Right kidney (tissue), 1 donor: ENCODE data around the gene OTUD5.
A peak's percentile ranks its signal among the peaks of the same experiment; 100 is the strongest.

Source experiments
- DNase-seq: peaks from one replicate; pipeline ENCODE4 v3.0.0-alpha.2; 2016

Gene OTUD5

DNA sequence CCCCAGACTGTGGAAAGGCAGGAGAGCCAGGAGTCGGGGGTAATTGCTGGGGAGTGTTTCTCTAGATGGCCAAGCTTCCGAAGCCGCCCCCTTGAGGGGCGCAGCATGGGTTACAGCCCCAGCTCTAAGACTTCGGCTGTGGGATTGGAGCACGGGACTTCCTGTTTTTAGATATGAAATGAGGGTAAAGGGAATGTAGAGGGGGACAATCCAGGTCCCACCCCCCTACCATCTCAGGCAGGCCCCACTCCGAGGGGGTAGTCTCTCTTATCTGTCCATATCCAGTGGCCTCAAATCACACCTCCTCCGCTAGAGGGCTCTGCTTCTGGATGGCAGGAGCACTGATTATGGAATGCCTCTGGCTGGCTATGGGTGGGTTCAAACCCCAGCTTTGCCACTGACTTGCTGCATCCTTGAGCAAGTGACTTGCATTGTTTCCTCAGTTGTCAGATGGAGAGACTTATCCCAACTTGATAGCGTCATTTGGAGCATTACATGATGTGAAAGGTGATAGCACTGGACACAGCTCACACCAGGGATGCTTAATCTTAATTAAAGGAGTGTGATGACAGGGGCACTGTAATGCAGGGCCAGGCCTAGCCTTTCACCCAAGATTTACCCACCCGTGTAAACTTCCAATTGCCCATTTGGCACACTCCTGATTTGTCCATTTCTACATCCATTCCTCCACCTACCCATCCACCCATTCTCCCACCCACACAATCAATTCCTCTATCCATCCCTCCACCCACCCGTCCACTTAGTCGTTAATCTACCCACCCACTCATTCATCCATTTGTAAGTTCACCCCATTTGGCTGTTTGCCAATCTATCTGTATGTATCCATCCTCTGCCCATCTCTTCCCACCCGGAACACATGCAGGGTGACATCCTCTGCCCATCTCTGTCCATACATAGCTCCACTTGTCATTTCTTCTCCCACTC lies 15.1 kb upstream of the OTUD5 start:
- DNase-seq = peak; percentile 22

DNA sequence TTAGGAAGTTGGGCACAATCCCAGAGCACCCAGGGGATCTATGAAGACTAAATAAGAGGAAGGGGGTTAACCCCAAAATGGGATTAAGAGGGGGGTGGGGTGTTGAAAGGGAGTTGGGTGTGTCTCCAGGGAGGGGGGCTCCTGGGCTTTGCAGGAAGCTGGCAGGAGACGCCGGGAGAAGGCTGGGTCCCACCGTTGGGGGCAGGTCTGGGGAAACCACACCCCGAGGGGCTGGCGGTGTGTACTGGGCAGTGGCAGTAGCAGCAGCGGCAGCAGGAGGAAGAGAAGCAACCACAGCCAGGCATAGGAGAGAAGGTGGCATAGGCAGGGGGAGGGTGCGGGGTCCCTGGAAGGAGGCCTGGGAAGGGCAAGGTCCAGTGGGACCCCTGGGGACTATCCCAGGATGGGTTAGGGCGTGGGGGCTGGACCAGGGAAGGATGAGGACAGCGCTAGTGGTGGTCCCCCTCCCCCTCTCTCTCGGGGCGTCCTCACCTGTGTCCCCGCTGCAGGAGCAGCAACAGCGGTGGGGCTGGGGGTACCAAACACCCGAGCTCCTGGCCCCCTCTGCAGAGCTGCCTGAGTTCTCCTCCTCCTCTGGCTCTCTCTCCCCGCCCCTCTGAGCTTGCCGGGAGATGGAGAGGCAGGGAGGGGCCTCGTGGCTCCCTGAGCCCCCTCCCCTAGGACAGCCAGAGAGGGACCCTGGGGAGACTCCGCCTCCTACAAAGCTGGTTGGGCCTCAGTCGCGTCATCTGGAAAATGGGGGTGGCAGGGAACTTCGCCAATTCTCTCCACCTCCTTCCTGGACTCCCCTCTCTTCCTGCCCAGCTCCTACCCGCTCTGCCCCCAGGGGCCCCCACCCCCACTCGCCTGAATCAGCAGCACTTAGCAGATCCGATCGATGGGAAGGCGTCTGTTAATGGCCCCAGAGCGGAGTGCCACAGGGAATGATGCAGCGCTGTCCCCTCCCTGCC lies 14.1 kb upstream of the OTUD5 start, which contains the start of gene KCND1:
Gene KCND1, minus strand, starts transcription at position 596 of the 971 bp plus-strand sequence. CDS start 1,573 bp downstream, outside the sequence.
- DNase-seq = peak; percentile 19

DNA sequence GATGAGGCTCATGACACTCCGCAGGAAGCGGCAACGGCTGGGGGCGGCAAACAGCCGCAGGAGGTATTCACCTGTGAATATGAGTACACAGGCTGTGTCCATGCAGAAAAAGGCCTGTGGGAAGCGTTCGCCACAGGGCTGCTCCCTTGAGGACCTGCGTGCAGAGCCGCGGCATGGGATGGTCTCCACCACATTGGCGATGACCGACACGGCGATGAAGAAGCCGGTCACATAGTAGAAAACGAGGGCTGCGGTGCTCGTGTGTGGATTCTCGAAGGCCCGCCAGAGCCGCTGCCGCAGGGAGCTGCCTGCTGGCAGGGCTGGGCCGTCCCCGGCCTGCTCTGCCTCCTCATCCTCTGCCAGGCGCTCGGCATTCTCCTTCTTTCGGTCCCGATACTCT lies 12.1 kb upstream of the OTUD5 start:
- no peak for DNase-seq

DNA sequence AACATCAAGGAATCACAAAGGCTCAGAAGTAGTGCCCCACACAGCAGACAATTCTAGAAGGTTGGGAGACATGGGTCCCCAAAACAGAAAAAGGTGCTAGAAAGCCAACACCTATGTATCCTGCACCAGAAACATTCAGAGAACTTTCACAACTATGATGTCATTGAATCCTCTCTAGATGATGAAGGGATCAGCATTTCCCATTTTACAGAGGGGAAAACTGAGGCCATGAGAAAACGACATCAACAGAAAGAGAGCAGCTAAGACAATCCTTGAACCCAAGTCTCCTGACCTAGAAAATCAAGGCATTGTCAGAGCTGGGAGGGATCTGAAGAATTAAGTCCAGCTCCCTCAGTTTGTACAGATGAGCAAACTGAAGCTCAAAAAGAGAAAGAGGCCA lies 11.0 kb upstream of the OTUD5 start:
- no peak for DNase-seq

DNA sequence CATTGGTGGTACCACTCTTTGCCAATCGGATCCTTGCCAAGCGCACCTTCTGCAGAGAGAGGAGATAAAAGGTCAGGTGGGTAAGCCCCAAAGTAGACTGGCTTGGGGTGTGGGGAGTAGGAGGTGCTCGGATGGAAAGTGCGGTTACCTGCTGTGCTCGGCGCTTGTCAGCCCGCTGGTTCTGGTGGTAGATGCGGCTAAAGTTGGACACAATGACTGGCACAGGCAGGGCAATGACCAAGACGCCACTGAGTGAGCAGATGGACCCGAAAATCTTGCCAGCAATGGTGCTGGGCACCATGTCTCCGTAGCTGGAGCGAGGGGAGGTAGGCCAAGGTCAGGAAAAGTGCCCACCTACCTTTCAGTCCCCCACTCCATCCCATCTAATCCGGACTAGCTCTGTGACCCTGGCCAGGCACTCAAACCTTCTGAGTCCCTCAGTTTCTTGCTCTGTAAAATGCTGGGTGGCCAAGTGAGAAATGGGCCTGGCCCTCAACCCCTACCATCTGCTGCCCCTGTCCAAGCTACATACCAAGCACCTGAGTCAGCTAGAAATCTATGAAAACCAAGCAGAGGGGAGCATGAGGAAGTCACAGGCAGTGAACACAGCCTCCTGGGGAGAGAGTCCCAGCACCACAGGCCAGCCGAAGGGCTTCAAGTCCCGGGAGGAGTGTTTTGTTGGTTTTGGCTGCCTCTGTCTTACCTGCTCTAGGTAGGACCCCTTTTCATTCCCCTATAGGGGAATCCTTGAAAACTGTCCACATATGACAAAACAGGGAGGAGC lies 9.6 kb upstream of the OTUD5 start:
- no peak for DNase-seq

DNA sequence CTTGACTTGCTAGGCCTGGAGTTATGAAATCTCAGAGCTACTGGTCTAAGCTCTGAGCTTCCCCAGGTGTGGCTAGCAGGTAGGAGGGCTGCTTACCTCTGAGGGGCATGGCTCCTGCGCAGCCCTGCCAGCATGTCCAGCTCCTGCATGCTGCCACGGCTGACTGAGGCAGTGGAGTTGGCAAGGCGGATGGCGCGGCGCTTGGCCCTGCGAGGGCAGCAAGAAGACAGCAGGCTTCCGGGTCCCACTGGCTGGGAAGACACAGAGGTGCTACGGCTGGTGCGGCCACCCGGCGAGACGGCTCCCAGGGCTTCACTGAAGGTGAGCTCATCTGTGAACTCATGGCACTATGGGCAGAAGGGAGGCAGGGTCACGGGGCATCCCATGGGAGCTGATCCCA lies 8.6 kb upstream of the OTUD5 start:
- DNase-seq = no peak

DNA sequence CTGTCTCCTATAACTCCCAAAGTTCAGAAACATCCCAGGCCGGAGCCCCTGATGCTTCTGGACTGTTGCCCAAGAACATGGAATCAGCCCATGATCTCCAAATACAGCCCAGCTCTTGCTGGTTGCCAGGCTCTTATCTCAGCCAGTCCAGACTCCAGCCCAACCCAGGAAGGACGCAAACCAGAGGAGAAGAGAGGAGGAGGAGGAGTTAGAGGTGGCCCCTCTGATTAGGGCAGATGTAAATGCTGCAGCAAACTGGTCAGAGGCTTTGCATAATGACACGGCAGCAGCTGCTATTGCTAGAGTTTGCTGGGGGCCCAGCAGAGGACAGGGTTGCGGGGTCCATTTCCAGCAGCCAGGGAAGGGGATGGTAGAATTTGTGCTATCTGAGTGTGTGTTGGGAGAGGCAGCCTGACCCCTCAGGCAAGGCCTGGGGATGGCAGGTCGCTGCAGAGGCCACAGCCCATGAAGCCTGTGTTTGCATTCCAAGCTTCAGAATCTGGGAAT lies 4.2 kb upstream of the OTUD5 start:
- DNase-seq = no peak

DNA sequence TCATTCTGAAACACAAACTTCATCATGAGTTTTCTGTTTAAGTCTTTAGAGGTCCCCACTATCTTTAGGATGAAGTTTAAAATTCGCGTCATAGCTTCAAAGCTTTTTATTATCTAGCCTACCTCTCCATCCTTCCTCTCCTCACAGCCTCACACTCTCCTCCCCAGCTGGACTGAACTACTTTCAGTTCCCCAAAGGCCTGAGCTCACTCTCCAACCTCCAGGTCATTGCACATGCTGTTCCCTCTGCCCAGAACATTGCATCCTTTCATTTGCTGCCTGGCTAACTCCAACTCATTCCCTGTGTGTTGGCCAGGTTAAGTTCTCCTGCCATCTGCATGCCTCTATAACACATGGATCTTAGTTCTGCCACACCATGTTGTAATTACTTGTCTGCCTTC lies 2.9 kb upstream of the OTUD5 start:
- DNase-seq = no peak

DNA sequence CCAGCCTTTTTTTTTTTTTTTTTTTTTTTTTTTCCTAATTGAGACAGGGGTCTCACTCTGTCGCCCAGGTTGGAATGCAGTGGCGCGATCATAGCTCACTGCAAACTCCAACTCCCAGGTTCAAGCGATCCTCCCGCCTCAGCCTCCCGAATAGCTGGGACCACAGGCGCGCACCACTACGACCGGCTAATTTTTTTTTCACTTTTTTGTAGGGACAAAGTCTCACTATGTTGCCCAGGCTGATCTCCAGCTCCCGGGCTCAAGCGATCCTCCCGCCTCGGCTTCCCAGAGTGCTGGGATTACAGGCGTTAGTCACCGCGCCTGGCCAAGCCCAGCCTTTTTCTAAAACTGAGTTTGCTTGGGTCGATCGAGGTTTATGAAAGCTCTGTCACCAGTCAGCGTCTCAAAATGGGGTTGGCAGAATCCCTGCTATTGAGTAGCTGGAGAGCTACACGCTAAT lies 1.3 kb upstream of the OTUD5 start:
- peak; percentile 64 for DNase-seq

DNA sequence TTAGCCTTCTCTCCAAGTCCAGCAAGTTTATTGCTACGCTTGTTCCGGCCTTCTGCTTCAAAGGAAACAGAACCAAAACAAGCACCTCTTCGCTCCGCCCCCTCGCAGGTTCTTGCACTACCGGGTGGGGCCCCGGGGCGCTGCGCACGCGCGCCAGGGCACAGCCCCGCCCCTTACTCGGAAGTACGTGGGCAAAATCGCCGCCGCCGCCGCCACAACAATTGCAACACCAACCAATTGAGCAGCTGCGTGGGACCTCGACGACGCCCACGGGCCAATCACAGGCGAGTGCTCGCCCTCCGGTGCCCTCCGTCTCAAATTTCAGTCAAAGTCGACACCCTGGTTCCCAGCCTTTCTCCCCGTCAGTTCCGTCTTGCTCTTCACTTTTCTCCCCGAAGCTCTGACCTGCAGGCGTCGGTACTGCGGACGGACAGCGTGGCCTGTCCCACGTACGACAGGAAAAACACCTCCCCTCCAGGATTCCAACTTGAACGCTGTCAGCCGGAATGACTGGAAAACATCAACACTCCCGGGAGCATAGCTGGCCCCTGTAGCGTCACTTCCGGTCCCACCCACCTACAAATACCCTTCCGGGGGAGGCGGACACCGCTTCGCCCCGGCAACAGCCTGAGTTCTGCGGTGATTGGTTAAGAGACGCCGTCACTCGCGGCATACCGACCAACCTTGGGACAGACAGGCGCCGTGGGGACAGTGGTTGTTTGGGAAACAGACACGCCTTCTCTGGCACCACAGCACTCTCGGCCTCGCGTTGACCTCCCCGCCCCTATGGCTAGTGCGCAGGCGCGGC lies 624 bp upstream of the OTUD5 start:
- peak; percentile 90 for DNase-seq

DNA sequence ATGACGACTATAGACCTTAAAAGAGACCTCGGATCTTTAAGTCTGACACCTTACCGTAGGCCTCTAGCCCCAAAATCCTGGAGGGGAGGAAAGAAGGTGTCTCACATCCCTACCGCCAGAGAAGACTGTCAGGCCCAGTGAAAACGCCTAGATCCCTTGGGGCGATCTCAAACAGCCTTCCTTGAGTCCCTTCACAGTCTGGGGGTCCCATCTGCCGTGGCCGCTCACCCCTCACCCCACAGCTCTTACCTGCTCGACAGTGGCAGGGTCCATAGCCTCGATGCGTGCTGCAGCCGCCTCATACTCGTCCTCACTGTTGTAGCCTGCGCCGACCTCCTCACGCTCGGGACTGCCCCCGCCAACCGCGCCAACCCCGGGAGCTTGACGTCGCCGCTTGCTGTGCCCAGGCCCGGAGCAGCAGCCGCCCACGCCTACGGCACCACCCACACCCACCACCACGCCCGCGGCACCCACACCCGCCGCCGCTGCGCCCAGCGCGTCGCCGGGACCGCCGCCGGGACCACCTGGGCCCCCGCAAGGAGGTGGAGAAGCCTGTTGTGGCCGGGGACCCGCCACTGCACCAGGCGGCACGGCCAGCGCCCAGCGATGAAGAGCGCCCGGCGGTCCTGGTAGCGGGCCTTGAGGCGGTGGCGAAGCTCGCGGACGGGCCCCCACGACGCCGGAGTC lies 536 bp downstream of the OTUD5 start:
- DNase-seq = peak; percentile 32

DNA sequence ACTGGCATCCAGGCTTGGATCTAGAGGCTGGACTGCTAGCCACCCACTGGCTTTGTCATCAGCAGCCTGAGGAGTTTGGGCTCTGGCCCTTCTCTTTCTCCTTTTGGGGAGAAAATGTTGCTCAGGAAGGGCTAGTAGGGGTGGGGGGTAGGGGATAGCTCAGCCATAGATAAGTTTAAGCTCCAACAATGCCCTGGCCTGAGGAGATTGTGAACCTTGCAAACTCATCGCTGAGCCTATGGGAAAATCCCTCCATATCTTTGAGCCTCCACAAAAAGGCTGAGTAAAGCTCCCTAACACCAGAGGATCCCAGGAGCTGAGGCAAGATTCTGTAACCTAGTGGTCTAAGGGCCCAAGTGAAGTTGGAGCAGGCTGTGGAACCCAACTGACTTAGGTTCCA lies 8.8 kb downstream of the OTUD5 start:
- no peak for DNase-seq

DNA sequence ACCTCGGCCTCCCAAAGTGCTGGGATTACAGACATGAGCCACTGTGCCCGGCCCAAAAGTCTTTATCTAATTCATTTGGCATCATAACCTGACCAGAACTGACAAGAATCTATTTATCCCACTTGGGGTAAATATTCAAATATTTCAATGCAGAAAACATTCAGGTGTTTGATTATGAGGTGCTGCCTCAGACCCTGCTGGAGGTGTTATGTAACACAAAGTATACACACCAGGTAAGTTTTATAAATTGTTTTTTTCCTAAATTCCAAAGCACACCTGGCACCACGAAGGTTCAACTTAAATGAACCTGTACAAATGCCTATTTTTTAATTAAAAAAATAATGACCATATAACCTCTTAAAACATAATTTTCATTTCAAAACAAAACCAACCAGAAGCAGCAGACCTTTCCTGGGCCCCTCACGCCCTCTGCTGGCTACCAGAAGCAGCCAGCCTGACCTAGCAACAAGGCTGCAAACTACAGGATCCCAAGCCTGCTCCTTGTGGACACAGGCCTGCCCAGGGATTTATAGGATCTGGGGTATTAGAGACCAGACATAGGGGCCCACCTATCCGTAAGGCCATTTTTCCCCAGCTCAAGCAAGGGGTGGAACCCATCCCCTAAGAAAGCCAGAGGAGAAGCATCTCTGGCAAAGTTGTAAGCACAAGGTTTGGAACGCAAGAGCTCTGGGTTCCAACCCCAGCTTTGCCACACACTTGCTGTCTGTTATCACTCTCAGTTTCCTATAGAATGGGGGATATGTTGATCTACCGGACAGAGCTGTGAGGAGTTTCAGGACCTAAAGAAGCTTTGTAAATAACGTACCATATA lies 11.7 kb downstream of the OTUD5 start:
- no peak for DNase-seq

DNA sequence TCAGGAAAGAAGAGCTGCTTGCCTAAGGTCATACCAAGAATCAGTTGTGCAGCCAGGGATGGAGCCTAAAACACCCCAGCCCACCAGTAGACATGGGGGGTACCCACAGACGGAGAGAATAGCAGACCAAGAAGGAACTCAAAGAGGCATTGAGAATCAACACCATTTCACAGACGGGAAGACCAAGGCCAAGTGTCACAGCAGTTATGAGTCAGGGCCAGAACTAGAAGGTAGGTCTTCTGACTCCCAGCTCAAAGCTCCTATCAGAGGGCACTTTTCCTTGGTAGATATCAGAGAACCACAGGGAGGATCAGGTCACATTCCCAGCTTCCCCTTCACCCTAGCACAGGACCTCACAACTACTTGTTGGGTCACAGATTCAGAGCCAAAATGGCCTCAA lies 14.5 kb downstream of the OTUD5 start:
- DNase-seq = no peak

DNA sequence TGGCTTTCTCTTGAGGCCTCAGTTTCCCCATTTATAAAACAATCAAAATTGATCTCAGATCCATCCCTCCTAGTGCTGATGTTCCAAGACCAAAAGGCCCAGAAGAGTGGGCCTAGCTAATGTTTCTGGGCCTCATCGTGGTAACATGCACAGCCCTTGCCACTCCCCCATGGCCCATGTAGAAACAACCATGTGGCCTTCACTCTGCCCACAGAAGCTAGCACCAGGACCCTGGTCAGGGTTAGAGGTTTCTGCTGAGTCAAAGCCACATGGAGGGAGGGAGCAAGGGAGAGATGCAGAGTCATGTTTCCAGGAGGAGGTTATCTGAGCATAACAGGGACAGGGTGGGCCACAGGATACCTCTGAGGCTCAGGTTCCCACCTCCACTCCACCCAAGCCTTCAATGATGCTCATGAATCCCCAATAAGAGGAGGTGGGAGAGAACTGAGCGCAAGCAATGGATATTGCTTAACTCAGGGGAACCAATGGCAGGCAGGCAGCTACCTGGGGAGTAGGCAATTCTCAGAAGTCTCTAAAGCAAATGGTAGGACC lies 16.9 kb downstream of the OTUD5 start:
- no peak for DNase-seq

DNA sequence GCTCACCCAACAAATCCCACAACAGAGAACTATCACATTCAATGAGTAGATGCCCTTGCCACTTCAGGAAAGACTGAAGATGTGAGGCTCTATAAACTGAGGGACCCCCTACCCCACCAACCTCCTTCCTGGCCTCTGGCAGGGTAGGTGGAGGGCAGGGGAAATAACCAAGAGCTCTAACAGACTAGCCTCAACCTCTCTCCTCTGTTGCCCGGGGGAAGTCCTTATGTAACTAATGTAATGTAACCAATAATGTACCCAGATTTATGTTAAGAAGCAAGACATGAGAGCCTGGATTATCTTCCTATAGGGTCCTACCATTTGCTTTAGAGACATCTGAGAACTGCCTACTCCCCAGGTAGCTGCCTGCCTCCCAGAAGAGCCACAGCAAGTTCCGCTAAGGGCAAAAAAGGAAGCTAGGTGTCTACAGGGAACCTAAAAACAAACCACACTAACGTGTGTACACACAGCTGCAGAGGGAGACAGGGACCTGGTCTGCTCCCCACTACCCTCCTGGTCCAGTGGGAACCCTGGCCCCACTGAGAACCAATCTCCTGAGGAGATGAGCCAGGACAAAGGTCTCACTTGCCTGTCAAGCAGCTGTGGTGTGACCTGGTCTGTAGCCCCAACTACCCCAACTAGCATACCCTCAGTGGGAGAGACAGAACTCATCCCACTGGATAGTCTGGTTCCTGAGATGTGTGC lies 17.7 kb downstream of the OTUD5 start:
- DNase-seq = no peak

DNA sequence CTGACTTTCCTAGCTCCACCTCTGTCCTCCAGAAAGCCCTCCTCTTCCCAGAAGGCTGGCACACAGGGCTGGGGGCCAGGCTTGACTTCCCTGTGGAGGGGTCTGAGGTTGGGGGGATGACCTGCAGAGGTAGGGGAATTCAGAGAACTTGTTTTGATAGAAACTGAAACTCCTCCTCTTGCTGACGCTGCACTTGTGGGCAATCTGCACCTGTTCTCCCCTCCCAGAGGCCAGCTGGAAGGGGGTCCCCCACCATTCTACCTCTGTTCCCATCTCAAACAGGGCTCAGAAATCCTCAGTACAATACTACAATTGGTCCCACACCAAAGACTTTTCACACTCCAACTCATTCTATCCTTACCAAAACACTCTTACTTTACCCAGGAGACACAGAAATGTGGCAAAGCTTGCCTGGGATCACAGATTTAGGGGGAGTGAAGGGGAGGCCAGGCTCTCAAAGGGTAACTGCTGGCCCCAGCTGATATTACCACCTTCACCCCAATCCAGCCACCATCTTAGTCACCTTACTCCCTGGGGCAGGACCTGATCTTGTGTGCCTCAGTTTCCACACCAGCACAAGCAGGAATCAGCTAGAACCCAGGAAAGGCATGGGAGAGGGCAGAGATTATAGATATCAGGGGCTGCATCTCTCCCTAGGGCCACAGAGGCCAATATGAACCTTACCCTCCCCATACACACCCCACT lies 18.5 kb downstream of the OTUD5 start:
- no peak for DNase-seq
